Suprapubic skin (tissue), 4 donors: ENCODE data around the gene TLE6. TPM values are rescaled to one million over a fixed set of nuclear protein-coding genes. Genes with fewer than 3 reads are reported as not detected.

ENCODE experiments used
- DNase-seq, 2 donors: peaks; one replicate each; pipeline ENCODE4 v3.0.0-alpha.2; 2019; ENCODE audit warnings: low spot score in 2 of 2
- H3K27ac ChIP-seq: fragments of 200-600 bp; sonication (generic); one replicate; pipeline ENCODE4 v1.5.1; 2019
- H3K27me3 ChIP-seq: fragments of 200-600 bp; sonication (generic); one replicate; pipeline ENCODE4 v1.5.1; 2019
- H3K36me3 ChIP-seq: fragments of 200-600 bp; sonication (generic); one replicate; pipeline ENCODE4 v1.5.1; 2019
- H3K4me1 ChIP-seq: fragments of 200-600 bp; sonication (generic); one replicate; pipeline ENCODE4 v1.5.1; 2019
- H3K4me3 ChIP-seq: fragments of 200-600 bp; sonication (generic); one replicate; pipeline ENCODE4 v1.5.1; 2019; ENCODE audit warnings: mild to moderate bottlenecking
- H3K9me3 ChIP-seq: fragments of 200-600 bp; sonication (generic); one replicate; pipeline ENCODE4 v1.5.1; 2019
- CTCF ChIP-seq, 2 donors: fragments of 200-600 bp in 1 of 2; fragments of 450-650 bp in 1 of 2; sonication (generic) in 1 of 2; IDR thresholded peaks; one replicate each; pipeline ENCODE4 v1.5.1; 2016 to 2019; ENCODE audit warnings: antibody characterized with exemption in 2 of 2, mild to moderate bottlenecking in 1 of 2, moderate library complexity in 1 of 2
- EP300 ChIP-seq: sonication (generic); formaldehyde crosslinking; IDR thresholded peaks from one replicate; pipeline ENCODE4 v1.6.1; 2017; ENCODE audit warnings: antibody characterized with exemption
- POLR2A ChIP-seq, 2 donors: fragments of 450-650 bp; IDR thresholded peaks; one replicate each; pipeline ENCODE4 v1.6.1; 2017; ENCODE audit warnings: antibody characterized with exemption in 2 of 2, mild to moderate bottlenecking in 2 of 2, moderate library complexity in 2 of 2
- POLR2AphosphoS5 ChIP-seq, 3 donors: sonication (generic); formaldehyde crosslinking; IDR thresholded peaks; one replicate each; pipeline ENCODE4 v1.6.1; 2017; ENCODE audit warnings: antibody characterized with exemption in 3 of 3
- WGBS: methylation state at CpG from one replicate; pipeline ENCODE4 v1.1.5; 2018; 5-methylcytosine and 5-hydroxymethylcytosine counted together
- total RNA-seq, 4 donors: library from RNA; depleted of rRNA; stranded (reverse); fragments of >200 nt; gene quantifications; one replicate each; pipeline ENCODE4 v1.1.0, GENCODE V29; 2016

The TLE6 gene
- total RNA-seq, 4 donors from 2014 or later: 0.23 to 1.4 (median 1.3) TPM; not detected in 1

DNA sequence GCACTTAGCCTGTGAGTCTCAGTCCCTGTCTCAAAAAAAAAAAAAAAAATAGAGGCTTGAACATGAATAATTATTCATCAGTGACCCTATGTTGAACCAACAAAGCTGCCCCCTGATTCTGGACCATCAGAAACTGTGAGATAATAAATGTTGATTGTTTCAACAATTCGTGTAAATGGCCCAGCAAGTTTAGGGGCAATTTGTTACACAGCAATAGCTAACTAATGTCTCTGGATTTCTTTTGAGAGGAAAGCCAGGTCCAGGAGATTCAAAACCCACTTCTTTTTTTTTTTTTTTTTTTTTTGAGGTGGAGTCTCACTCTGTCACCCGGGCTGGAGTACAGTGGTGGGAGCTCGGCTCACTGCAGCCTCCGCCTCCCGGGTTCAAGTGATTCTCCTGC lies 12.5 kb upstream of the TLE6 start:
- DNase-seq: no peak
- WGBS: 99% methylated on average over 5 of the region's 5 CpGs
- Histone ChIP-seq H3K4me1 (peaks cover 20% of the 10 kb centered on the region), H3K36me3 (no peaks in the 10 kb centered on the region), H3K9me3 (no peaks in the 10 kb centered on the region), H3K4me3 (no peak overlapping the region), H3K27ac (no peak overlapping the region), H3K27me3 (no peaks in the 10 kb centered on the region)
- TF ChIP-seq EP300: no peak
- no peak for TF ChIP-seq CTCF (IDR thresholded peaks at IDR 0.05)
- TF ChIP-seq POLR2A (IDR thresholded peaks at IDR 0.05): no peak
- no peak for TF ChIP-seq POLR2AphosphoS5 (IDR thresholded peaks at IDR 0.05)

DNA sequence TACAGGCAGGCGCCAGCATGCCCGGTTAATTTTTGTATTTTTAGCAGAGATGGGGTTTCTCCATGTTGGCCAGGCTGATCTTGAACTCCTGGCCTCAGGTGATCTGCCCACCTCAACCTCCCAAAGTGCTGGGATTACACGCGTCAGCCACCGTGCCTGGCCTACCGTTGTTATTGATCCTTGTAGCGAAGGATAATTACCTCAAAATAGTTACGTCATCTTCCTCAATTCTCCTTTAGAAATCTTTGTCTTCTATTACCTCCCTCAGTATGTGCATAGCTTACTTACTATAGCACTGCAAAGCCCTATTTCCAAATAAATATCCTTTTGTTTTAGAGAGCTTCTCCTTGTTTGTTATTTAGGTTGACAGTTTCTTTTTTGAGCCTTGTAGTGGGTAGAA lies 9.4 kb upstream of the TLE6 start:
- Histone ChIP-seq H3K9me3 (no peaks in the 10 kb centered on the region), H3K4me1 (peaks cover 39% of the 10 kb centered on the region), H3K4me3 (no peak overlapping the region), H3K27ac (no peak overlapping the region), H3K36me3 (no peaks in the 10 kb centered on the region), H3K27me3 (no peaks in the 10 kb centered on the region)
- TF ChIP-seq EP300: no peak
- TF ChIP-seq POLR2A (IDR thresholded peaks at IDR 0.05): no peak
- no peak for TF ChIP-seq POLR2AphosphoS5 (IDR thresholded peaks at IDR 0.05)
- no peak for TF ChIP-seq CTCF (IDR thresholded peaks at IDR 0.05)
- 71% methylated on average over 8 of the region's 8 CpGs for WGBS
- DNase-seq: no peak

GRCh38 chr19:2969104-2969504 lies 8.3 kb upstream of the TLE6 start:
- Histone ChIP-seq H3K9me3 (no peaks in the 10 kb centered on the region), H3K36me3 (no peaks in the 10 kb centered on the region), H3K4me1 (peaks cover 48% of the 10 kb centered on the region), H3K27ac (peak overlapping the region; percentile 90), H3K27me3 (no peaks in the 10 kb centered on the region), H3K4me3 (no peak overlapping the region)
- TF ChIP-seq EP300: no peak
- no peak for TF ChIP-seq POLR2AphosphoS5 (IDR thresholded peaks at IDR 0.05)
- TF ChIP-seq POLR2A (IDR thresholded peaks at IDR 0.05): no peak
- TF ChIP-seq CTCF (IDR thresholded peaks at IDR 0.05): no peak
- WGBS: 44% methylated on average over 5 of the region's 5 CpGs
- no peak for DNase-seq

GRCh38 chr19:2970201-2970835 lies 7.0 kb upstream of the TLE6 start:
- Histone ChIP-seq H3K27me3 (no peaks in the 10 kb centered on the region), H3K4me3 (no peak overlapping the region), H3K9me3 (no peaks in the 10 kb centered on the region), H3K36me3 (no peaks in the 10 kb centered on the region), H3K4me1 (peaks cover 60% of the 10 kb centered on the region), H3K27ac (peak overlapping the region; percentile 90)
- 77% methylated on average over 9 of the region's 9 CpGs for WGBS
- TF ChIP-seq POLR2A (IDR thresholded peaks at IDR 0.05) (no peak), CTCF (IDR thresholded peaks at IDR 0.05) (no peak), EP300 (no peak), POLR2AphosphoS5 (IDR thresholded peaks at IDR 0.05) (no peak)
- no peak for DNase-seq

DNA sequence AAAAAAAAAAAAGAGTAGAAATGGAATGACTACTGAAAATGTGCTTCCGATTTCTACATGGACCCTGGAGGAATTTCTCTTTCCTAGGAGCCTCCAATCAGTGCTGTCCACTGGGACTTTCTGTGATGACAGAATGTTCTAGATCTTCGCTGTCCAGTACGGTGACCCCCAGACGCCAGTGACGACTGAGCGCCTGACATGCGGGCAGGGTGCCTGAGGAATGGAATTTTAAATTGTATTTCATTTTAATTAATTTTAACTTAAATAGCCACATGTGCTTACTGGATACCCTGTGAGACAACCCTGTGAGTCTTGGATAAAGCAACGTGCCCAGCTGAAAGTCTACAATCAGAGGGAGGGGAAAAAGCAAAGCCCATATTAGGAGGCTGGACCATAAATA lies 4.1 kb upstream of the TLE6 start:
- TF ChIP-seq EP300 (peak; percentile 68), POLR2AphosphoS5 (IDR thresholded peaks at IDR 0.05) (peak in 1 of 3 donors; percentile 26), POLR2A (IDR thresholded peaks at IDR 0.05) (no peak)
- Histone ChIP-seq H3K27me3 (no peaks in the 10 kb centered on the region), H3K36me3 (no peaks in the 10 kb centered on the region), H3K27ac (peak overlapping the region; percentile 90), H3K9me3 (no peaks in the 10 kb centered on the region), H3K4me1 (peaks cover 84% of the 10 kb centered on the region), H3K4me3 (no peak overlapping the region)
- peak in 1 of 2 donors; percentile 88 for DNase-seq
- 54% methylated on average over 8 of the region's 8 CpGs for WGBS
